ENCODE data around the gene CENPA. TPM values are rescaled to one million over a fixed set of nuclear protein-coding genes. Genes with fewer than 3 reads are reported as not detected.

The CENPA gene
- total RNA-seq, 1 experiment from 2014 or later: 45.8 TPM

DNA sequence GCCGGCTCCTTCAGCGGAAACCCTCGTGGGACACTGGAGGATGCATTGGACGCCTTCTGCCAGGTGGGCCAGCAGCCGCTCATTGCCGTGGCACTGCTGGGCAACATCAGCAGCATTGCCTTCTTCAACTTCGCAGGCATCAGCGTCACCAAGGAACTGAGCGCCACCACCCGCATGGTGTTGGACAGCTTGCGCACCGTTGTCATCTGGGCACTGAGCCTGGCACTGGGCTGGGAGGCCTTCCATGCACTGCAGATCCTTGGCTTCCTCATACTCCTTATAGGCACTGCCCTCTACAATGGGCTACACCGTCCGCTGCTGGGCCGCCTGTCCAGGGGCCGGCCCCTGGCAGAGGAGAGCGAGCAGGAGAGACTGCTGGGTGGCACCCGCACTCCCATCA lies 7.8 kb upstream of the CENPA start:
- H3K4me1 ChIP-seq (ENCODE audit: control insufficient read depth in 1 of 2, insufficient read depth in 2 of 2, low read length in 2 of 2): no peaks in the 10 kb centered on the region
- peaks cover 8 to 20% of the 10 kb centered on the region in 2 experiments; a peak in 2 of 4 replicates for H3K36me3 ChIP-seq (ENCODE audit: control insufficient read depth in 1 of 2, insufficient read depth in 2 of 2, low read length in 2 of 2)
- H3K79me2 ChIP-seq (ENCODE audit: insufficient read depth, low read length): peaks cover 22% of the 10 kb centered on the region
- no peaks in the 10 kb centered on the region for H4K20me1 ChIP-seq (ENCODE audit: insufficient read depth)
- TF ChIP-seq YY1 (IDR thresholded peaks at IDR 0.05; ENCODE audit: extremely low read depth, insufficient replicate concordance, low read depth, low read length) (no peak), ZNF274 (IDR thresholded peaks at IDR 0.05; ENCODE audit: low read depth, low read length) (no peak)
- no peak overlapping the region for H3K4me2 ChIP-seq (ENCODE audit: low read length)
- no peaks in the 10 kb centered on the region for H3K9me2 ChIP-seq (ENCODE audit: insufficient read depth)
- H3K4me3 ChIP-seq (replicated peaks in 1 of 2; ENCODE audit: low read depth in 1 of 2, low read length in 2 of 2): no peak overlapping the region
- no peak overlapping the region for H2AFZ ChIP-seq (ENCODE audit: low read depth, low read length, poor library complexity, severe bottlenecking)
- intact Hi-C loops (cut with micrococcal nuclease): no loop called here
- ChIA-PET CTCF (interaction anchor here (1.6 kb wide), 1 partner anchor 9 kb away, joined by 5 read pairs; no protein-coding TSS in a partner anchor), POLR2A (no interaction called here), RAD21 (ENCODE audit: low non-redundant PET in 1 of 2, low total read pairs in 2 of 2, uncharacterized antibody in 2 of 2, unreplicated experiment in 2 of 2) (no interaction called here)
- ATAC-seq: no peak
- no peaks in the 10 kb centered on the region for H3K9me3 ChIP-seq (ENCODE audit: control insufficient read depth in 1 of 2, insufficient read depth in 1 of 2, low read depth in 1 of 2, low read length in 2 of 2)
- no peak overlapping the region for H3K27ac ChIP-seq (ENCODE audit: low read depth, low read length)
- no TSS peak for BruUV-seq (replicated peaks)
- H3K9ac ChIP-seq (ENCODE audit: low read length): no peak overlapping the region
- no peaks in the 10 kb centered on the region for H3K27me3 ChIP-seq (ENCODE audit: insufficient read depth, low read length)
- no peak for DNase-seq (ENCODE audit: low read depth, low spot score)

DNA sequence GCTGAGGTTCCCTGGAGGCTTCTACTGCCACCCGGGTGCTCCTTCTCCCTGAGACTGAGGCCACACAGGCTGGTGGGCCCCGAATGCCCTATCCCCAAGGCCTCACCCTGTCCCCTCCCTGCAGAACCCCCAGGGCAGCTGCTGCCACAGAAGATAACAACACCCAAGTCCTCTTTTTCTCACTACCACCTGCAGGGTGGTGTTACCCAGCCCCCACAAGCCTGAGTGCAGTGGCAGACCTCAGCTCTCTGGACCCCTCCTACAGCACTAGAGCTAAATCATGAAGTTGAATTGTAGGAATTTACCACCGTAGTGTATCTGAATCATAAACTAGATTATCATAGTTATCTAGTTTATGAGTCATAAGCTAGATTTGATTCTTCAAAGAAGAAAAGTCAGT lies 7.3 kb upstream of the CENPA start:
- Histone ChIP-seq H3K4me2 (ENCODE audit: low read length) (no peak overlapping the region), H3K27ac (ENCODE audit: low read depth, low read length) (no peak overlapping the region), H3K4me3 (replicated peaks in 1 of 2; ENCODE audit: low read depth in 1 of 2, low read length in 2 of 2) (no peak overlapping the region), H3K4me1 (ENCODE audit: control insufficient read depth in 1 of 2, insufficient read depth in 2 of 2, low read length in 2 of 2) (no peaks in the 10 kb centered on the region), H3K9ac (ENCODE audit: low read length) (no peak overlapping the region), H2AFZ (ENCODE audit: low read depth, low read length, poor library complexity, severe bottlenecking) (no peak overlapping the region), H3K36me3 (ENCODE audit: control insufficient read depth in 1 of 2, insufficient read depth in 2 of 2, low read length in 2 of 2) (peaks cover 8 to 20% of the 10 kb centered on the region in 2 experiments; a peak in 2 of 4 replicates), H3K27me3 (ENCODE audit: insufficient read depth, low read length) (no peaks in the 10 kb centered on the region), H3K79me2 (ENCODE audit: insufficient read depth, low read length) (peaks cover 21% of the 10 kb centered on the region), H4K20me1 (ENCODE audit: insufficient read depth) (no peaks in the 10 kb centered on the region), H3K9me3 (ENCODE audit: control insufficient read depth in 1 of 2, insufficient read depth in 1 of 2, low read depth in 1 of 2, low read length in 2 of 2) (no peaks in the 10 kb centered on the region), H3K9me2 (ENCODE audit: insufficient read depth) (no peaks in the 10 kb centered on the region)
- no peak for ATAC-seq
- ChIA-PET RAD21 (ENCODE audit: low non-redundant PET in 1 of 2, low total read pairs in 2 of 2, uncharacterized antibody in 2 of 2, unreplicated experiment in 2 of 2) (no interaction called here), CTCF (interaction anchor here (1.6 kb wide), 1 partner anchor 9 kb away, joined by 5 read pairs; no protein-coding TSS in a partner anchor), POLR2A (no interaction called here)
- BruUV-seq (replicated peaks): no TSS peak
- intact Hi-C loops (cut with micrococcal nuclease): no loop called here
- no peak for DNase-seq (ENCODE audit: low read depth, low spot score)
- TF ChIP-seq SIN3A (IDR thresholded peaks at IDR 0.05; ENCODE audit: low read depth) (no peak), ZFX (IDR thresholded peaks at IDR 0.05) (no peak), ELF1 (IDR thresholded peaks at IDR 0.05; ENCODE audit: borderline replicate concordance, low read depth) (no peak), ATF3 (IDR thresholded peaks at IDR 0.05) (no peak), FOSL1 (IDR thresholded peaks at IDR 0.05; ENCODE audit: low read depth) (no peak), ZNF274 (IDR thresholded peaks at IDR 0.05; ENCODE audit: low read depth, low read length) (no peak), SP1 (IDR thresholded peaks at IDR 0.05; ENCODE audit: low read depth) (no peak), CEBPB (IDR thresholded peaks at IDR 0.05; ENCODE audit: low read depth) (no peak), EZH2phosphoT487 (IDR thresholded peaks at IDR 0.05; ENCODE audit: borderline replicate concordance) (no peak), RAD21 (IDR thresholded peaks at IDR 0.05; ENCODE audit: low read depth) (no peak), SRF (IDR thresholded peaks at IDR 0.05; ENCODE audit: low read depth) (no peak), POLR2AphosphoS5 (IDR thresholded peaks at IDR 0.05; ENCODE audit: low read depth, low read length) (no peak), EZH2 (IDR thresholded peaks at IDR 0.05) (no peak), CBX3 (IDR thresholded peaks at IDR 0.05; ENCODE audit: low read depth) (no peak), ZBTB33 (IDR thresholded peaks at IDR 0.05; ENCODE audit: extremely low read depth, insufficient replicate concordance, low read length) (no peak)
- TF ChIP-seq, protein P1, sequence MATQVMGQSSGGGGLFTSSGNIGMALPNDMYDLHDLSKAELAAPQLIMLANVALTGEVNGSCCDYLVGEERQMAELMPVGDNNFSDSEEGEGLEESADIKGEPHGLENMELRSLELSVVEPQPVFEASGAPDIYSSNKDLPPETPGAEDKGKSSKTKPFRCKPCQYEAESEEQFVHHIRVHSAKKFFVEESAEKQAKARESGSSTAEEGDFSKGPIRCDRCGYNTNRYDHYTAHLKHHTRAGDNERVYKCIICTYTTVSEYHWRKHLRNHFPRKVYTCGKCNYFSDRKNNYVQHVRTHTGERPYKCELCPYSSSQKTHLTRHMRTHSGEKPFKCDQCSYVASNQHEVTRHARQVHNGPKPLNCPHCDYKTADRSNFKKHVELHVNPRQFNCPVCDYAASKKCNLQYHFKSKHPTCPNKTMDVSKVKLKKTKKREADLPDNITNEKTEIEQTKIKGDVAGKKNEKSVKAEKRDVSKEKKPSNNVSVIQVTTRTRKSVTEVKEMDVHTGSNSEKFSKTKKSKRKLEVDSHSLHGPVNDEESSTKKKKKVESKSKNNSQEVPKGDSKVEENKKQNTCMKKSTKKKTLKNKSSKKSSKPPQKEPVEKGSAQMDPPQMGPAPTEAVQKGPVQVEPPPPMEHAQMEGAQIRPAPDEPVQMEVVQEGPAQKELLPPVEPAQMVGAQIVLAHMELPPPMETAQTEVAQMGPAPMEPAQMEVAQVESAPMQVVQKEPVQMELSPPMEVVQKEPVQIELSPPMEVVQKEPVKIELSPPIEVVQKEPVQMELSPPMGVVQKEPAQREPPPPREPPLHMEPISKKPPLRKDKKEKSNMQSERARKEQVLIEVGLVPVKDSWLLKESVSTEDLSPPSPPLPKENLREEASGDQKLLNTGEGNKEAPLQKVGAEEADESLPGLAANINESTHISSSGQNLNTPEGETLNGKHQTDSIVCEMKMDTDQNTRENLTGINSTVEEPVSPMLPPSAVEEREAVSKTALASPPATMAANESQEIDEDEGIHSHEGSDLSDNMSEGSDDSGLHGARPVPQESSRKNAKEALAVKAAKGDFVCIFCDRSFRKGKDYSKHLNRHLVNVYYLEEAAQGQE (IDR thresholded peaks at IDR 0.05; ENCODE audit: low read depth): no peak

All from HCT116 (cell line).